ENCODE data around the gene ZNF691.
"Not testable (repeated sequence)": the region's sequence is repeated elsewhere in the genome, so short reads cannot be mapped to it uniquely, and the experiment has no call there.

ZNF691 gene

DNA sequence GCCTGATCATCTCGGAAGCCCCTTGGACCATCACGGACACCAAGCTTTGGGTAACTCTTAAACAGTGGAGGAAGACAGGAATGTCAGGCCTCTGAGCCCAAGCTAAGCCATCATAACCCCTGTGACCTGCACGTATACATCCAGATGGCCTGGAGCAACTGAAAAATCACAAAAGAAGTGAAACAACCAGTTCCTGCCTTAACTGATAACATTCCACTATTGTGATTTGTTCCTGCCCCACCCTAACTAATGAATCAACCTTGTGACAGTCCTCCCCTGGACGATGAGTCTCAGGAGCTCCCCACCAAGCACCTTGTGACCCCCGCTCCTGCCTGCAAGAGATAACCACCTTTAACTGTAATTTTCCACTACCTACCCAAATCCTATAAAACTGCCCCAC is 13.0 kb downstream of the ZNF691 start:
- DNase-seq (ENCODE audit: low read depth) = not testable (repeated sequence)

DNA sequence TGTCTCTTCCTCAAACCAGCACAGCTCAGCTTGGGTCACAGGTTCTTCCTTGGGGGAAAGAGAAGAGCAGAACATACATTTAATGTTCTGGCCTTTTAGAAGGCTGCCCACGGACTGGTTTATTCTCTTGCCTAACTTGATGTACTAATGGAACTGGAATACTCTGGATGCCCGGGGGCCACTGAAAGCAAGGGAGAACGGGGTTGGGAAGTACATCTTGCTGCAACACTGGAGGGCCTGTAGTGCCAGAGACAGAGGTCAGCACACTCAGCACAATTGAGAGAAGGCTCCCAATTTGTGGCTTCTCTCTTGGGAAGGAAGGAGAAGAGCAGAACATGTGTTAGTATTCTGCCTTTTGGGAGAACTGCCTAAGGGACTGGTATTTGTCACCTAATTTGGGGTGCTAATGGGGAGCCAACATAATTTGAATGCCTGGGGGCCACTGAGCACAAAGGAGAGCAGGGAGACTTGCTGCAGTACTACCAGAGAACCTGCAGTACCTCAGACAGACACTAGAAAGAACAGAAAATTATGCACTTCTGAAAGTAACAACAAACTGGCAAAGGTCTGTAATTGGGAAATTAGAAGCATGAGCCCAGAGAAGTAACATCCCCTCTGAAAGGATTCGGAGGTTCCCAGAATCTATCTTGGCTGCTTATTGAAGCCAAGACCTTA is 14.1 kb downstream of the ZNF691 start:
- no peak for DNase-seq (ENCODE audit: low read depth)

DNA sequence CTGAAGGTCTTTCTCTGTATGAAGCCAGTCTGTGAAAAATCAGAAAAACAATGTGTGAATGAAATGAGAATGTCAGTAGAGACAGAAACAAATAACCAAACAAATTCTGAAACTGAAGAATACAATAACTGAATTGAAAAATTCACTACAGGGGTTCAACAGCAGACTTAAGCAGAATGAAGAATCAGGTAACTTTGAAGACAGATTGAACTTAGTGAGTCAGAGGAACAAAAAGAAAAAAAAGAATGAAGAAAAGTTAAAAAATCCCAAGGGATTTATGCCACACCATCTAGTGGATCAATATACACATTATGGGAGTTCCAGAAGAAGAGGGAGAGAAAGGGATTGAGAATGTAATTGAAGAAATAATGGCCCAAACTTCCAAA is 14.6 kb downstream of the ZNF691 start:
- DNase-seq (ENCODE audit: low read depth) = no peak

DNA sequence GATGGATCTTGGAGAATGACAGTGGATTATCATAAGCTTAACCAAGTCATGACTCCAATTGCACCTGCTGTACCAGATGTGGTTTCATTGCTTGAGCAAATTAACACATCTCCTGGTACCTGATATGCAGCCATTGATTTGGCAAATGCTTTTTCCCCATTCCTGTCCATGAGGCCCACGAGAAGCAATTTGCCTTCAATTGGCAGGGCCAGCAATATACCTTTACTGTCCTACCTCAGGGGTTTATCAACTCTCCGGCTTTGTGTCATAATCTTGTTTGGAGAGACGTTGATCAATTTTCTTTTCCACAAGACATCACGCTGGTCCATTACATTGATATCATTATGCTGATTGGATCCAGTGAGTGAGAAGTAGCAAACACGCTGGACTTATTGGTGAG is 20.1 kb downstream of the ZNF691 start:
- no peak for DNase-seq (ENCODE audit: low read depth)

DNA sequence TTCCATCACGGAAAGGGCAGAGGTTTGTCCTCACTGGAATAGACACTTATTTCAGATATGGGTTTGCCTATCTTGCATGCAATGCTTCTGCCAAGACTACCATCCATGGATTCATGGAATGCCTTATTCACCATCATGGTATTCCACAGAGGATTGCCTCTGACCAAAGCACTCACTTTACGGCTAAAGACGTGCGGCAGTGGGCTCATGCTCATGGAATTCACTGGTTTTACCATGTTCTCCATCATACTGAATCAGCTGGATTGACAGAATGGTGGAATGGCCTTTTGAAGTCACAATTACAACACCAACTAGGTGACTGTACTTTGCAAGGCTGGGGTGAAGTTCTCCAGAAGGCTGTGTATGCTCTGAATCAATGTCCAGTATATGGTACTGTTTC is 22.1 kb downstream of the ZNF691 start:
- peak; percentile 31 for DNase-seq (ENCODE audit: low read depth)

DNA sequence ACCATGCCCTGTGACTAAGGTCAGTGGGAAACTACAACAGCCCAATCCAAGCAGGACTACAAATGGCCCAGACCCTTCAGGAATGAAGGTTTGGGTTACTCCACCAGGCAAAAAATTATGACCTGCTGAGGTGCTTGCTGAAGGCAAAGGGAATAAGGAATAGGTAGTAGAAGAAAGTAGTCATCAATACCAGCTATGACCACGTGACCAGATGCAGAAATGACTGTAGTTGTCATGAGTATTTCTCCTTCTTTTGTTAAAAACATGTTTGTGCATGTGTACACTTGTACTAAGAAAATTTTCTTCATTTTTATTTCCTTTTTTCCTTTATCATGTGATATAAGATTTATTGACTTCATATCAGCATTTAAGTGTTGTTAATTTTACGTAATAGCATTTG is 22.8 kb downstream of the ZNF691 start:
- DNase-seq (ENCODE audit: low read depth) = not testable (repeated sequence)

DNA sequence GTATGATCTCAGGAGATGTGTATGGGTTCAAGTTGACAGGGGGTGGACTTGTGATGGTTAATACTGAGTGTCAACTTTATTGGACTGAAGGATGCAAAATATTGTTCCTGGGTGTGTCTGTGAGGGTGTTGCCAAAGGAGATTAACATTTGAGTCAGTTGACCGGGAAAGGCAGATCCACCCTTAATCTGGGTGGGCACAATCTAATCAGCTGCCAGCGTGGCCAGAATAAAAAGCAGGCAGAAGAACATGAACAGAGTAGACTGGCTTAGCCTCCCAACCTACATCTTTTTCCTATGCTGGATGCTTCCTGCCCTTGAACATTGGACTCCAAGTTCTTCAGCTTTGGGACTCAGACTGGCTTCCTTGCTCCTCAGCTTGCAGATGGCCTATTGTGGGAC is 23.3 kb downstream of the ZNF691 start:
- DNase-seq (ENCODE audit: low read depth) = not testable (repeated sequence)

DNA sequence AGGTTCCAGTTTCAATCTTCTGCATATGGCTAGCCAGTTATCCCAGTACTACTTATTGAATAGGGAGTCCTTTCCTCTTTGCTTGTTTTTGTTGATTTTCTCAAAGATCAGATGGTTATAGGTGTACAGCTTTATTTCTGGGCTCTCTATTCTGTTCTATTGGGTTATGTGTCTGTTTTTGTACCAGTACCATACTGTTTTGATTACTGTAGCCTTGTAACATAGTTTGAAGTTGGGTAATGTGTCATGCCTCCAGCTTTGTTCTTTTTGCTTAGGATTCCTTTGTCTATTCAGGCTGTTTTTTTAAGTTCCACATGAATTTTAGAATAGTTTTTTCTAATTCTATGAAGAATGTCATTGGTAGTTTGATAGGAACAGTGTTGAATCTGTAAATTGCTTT is 26.7 kb downstream of the ZNF691 start:
- DNase-seq (ENCODE audit: low read depth) = not testable (repeated sequence)

DNA sequence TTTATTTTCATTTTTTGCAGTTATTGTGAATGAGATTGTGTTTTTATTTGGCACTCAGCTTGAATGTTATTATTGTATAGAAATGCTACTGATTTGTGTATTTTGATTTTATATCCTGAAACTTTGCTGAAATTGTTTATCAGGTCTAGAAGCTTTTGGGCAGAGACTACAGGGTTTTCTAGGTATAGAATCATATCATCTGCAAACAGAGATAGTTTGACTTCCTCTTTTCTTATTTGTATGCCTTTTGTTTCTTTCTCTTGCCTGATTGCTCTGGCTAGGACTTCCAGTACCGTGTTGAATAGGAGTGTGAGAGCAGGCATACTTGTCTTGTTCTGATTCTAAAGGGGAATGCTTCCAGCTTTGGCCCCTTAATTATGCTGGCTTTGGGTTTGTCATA is 27.3 kb downstream of the ZNF691 start:
- DNase-seq (ENCODE audit: low read depth) = no peak

DNA sequence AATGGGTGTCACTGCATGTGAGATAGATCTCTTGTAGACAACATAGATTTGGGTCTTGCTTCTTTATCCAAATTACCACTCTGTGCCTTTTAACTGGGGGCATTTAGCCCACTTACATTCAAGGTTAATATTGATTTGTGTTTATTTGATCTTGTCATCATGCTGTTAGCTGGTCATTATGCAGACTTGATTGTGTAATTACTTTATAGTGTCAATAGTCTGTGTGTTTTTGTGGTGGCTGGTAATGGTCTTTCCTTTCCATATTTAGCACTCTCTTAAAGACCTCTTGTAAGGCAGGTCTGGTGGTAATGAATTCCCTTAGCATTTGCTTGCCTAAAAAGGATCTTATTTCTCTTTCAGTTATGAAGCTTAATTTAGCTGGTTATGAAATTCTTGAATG is 29.6 kb downstream of the ZNF691 start:
- no peak for DNase-seq (ENCODE audit: low read depth)

DNA sequence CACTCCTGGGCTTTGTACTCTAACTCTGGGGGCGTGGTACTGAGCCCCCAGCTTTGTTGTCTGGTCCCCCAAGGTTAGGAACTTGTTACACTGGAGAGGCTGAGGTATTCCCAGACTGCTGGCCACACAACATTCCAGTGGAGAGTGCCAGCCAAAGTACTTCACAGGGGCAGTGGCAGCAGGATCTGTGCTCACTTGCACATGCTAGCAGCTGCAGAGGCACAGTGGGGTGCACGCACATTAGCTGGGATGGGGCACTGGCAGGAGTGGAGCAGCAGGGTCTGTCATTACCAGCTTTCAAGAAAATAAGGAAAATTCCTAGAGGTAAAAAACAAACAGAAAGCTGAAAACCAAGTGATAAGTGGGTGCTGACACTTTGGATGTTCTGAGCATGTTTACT is 31.0 kb downstream of the ZNF691 start:
- no peak for DNase-seq (ENCODE audit: low read depth)

DNA sequence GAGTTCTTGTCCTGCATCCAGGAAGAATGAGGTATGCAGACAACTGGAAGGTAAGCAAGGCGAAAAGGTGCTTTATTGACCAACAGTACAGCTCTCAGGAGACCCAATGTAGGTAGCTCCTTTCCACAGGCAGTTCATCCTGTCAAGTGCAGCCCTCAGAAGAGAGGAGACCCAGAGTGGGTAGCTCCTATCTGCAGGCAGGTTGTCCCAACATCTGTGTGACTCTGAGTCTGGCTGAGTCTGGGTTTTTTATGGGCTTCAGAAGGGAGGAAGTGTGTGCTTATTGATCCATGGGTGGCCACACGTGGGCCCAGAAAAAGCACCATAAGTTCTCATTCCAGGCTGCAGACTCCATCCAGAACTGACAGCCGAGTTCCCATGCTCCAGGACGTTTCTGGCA is 34.0 kb downstream of the ZNF691 start:
- no peak for DNase-seq (ENCODE audit: low read depth)

DNA sequence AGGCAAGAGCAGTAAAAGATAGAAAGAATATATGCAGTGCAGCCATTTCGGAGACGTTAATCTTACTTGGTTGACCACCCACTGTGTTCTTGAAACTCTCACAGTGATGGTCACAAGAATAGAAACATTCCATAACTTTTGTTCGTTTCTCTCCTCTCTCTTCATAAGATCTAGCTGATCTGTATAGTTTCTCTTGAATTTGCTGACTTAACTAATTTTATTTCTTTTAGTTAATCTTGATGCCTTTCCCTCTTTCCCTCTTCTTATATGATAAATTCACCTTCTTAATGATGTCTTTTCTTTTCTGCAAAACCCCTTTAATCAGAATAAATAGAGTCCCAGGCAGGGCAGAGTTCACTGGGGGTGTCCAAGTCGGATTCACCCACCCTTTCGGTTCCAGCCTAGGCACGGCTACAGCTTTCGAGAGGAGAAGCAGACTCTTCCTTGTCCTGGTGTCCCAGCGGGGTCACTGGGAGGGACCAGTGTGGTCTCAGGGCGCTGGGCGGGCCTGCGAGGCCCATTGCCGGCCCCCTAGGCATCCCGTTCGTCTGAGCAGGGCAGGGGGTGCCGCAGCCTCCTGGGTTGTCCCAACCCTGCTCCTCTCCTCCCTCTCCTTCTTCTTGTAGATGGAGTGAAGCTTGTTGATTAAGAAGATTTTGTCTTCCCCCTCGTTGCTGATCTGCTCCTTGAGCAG is 39.8 kb downstream of the ZNF691 start:
- DNase-seq (ENCODE audit: low read depth) = no peak

DNA sequence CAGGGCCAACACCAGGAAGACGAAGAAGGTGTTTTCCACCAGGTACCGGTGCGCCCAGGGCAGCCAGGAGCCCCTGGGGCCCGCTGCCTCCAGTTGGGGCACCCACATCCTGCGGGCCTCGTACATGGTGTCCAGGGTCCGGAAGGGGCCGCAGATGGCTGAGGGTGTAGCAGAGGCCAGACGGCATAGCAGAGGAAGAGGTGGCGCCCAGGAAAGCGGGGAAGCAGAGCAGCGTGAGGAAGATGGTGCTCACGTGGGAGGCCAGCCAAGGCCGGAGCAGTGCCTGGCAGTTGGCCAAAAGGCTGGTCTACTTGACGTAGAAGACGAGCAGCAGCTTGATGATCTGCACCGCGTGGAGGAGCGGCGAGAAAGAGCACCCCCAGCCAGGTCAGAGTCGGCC is 40.4 kb downstream of the ZNF691 start:
- no peak for DNase-seq (ENCODE audit: low read depth)

DNA sequence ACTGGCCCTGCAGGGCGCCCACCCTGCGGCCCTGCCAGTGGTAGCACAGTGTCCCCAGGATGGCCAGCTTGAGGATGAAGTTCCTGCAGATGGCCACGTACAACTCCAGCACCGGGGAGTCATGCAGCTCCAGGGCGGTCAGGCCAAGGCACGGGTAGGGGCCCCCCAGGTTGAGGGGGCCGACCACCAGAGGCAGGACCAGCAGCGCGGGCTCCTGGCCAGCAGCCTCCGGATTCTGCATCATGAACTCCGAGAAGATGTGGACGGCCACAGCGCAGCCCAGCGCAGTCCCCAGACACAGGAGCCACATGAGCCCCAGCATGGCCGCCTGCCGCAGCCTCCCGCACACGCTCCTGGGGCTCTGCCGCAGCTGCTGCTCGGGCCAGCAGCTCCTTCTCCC is 41.0 kb downstream of the ZNF691 start:
- no peak for DNase-seq (ENCODE audit: low read depth)

DNA sequence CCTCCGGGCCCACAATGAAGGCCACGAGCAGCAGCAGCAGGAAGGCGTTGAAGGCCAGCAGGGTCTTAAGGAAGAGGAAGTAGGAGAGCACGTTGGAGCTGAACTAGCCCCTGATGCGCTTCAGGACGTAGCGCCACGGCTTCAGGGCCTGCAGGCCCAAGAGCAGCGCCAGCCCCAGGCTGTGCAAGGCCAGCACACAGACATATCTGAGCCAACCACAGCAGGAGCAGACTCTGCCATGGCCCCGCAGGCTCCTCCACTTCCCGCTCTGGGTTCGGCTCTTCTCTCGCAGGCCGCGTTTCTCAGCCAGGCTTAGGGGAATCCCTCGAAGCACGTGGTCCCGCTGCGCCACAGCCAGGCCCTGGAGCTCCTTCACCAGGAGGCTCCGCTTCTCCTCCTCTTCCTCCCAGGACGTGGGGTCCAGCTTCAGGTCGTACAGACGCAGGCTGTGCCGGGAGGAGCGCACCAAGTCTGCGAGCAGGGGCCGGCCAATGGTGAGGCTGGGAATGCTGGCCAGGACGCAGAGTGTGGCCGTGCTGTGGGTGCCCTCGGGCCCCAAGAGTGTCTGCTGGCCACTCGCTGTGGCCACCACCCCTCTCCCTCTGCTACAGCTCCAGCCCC is 41.7 kb downstream of the ZNF691 start:
- no peak for DNase-seq (ENCODE audit: low read depth)

DNA sequence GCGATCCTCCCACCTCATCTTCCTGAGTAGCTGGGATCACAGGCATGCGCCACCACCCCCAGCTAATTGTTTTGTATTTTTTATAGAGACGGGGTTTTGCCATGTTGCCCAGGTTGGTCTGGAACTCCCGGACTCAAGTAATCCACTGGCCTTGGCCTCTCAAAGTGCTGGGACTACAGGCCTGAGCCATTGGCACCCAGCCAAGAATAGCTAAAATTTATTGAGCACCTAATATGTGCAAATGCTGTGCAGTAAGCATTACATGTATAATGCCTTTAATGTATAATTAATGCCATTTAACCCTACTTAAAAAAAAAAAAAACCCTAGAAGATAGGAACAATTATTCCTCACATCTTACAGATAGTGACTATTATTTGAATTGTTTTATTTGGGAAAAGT is 42.9 kb downstream of the ZNF691 start:
- DNase-seq (ENCODE audit: low read depth) = no peak

DNA sequence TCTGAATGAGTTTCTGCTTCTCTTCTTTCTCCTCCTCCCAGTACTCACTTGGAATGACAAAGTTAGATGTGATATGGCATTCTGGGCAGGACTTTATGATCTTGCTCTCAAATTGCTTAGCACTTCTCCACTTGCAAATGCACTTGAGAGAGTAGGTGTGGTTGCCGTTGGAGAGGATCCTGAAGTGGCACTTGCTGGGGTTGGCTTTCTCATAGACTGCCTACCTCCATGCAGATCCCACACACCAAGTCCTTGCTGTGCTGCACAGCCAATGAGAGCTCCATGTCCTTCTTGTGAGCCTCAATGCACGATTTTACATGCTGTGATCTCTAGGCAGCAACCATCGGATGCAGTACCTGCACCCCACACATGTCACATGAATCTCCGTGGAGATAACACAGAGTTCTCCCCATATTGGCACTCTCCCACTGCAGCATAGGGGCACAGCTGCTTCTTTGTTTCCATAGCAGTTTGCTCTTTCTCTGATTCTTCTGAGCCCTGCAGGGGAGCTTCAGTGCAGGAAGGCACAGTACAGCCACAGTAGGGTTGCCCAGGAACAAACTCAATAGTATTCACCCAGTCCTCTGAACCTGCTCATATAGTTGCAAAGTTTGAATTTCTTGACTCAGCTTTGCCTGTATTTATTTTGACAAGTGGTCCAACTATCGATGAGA is 45.2 kb downstream of the ZNF691 start:
- DNase-seq (ENCODE audit: low read depth) = no peak

DNA sequence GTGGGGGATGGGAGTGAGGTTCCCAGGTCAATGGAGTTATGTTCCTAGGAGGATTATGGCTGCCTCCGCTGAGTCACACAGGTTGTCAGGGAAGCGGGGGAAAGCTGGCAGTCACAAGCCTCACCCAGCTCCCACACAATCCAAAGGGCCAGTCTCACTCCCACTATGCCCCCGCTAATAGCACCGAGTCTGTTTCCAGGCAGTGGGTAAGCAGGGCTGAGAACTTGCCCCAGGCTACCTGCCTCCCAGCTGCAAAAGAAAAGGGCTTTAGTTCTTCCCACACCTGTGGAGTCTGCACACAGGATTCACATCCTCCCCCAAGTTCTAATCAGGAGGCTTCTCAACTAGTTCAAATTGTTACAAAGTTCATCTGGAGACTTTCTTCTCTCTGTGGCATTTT is 53.5 kb downstream of the ZNF691 start:
- DNase-seq (ENCODE audit: low read depth) = not testable (repeated sequence)
